ENCODE results near the gene RTN4. TPM values are rescaled to one million over a fixed set of nuclear protein-coding genes. Genes with fewer than 3 reads are reported as not detected.

The RTN4 gene
- total and polyA plus RNA-seq, 2 experiments from 2014 or later: 186 to 223 TPM

GRCh38 chr2:54966165-54966832, 84.0 kb downstream of the RTN4 start:
- no peaks in the 10 kb centered on the region for H3K9me3 ChIP-seq (ENCODE audit: low read depth)
- no peaks in the 10 kb centered on the region for H3K36me3 ChIP-seq
- H3K27me3 ChIP-seq: peaks cover 68% of the 10 kb centered on the region
- H3K27ac ChIP-seq: no peak overlapping the region
- no peak for DNase-seq (ENCODE audit: low read depth in 1 of 2, low spot score in 1 of 2)
- H3K4me1 ChIP-seq (ENCODE audit: low read depth): peaks cover 21% of the 10 kb centered on the region
- no peak for TF ChIP-seq CTCF (IDR thresholded peaks at IDR 0.05; ENCODE audit: low read depth, low read length)
- no peak overlapping the region for H3K4me3 ChIP-seq

GRCh38 chr2:54965425-54965824, 84.8 kb downstream of the RTN4 start:
- no peaks in the 10 kb centered on the region for H3K36me3 ChIP-seq
- no peaks in the 10 kb centered on the region for H3K9me3 ChIP-seq (ENCODE audit: low read depth)
- no peak for DNase-seq (ENCODE audit: low read depth in 1 of 2, low spot score in 1 of 2)
- no peak for TF ChIP-seq CTCF (IDR thresholded peaks at IDR 0.05; ENCODE audit: low read depth, low read length)
- peaks cover 18% of the 10 kb centered on the region for H3K4me1 ChIP-seq (ENCODE audit: low read depth)
- H3K4me3 ChIP-seq: no peak overlapping the region
- no peak overlapping the region for H3K27ac ChIP-seq
- H3K27me3 ChIP-seq: peaks cover 68% of the 10 kb centered on the region

GRCh38 chr2:54964816-54965215, 85.4 kb downstream of the RTN4 start:
- Histone ChIP-seq H3K4me1 (ENCODE audit: low read depth) (peaks cover 12% of the 10 kb centered on the region), H3K36me3 (no peaks in the 10 kb centered on the region), H3K27ac (no peak overlapping the region), H3K4me3 (no peak overlapping the region), H3K9me3 (ENCODE audit: low read depth) (no peaks in the 10 kb centered on the region), H3K27me3 (peaks cover 74% of the 10 kb centered on the region)
- no peak for TF ChIP-seq CTCF (IDR thresholded peaks at IDR 0.05; ENCODE audit: low read depth, low read length)
- DNase-seq (ENCODE audit: low read depth in 1 of 2, low spot score in 1 of 2): no peak

GRCh38 chr2:54964271-54964670, 86.0 kb downstream of the RTN4 start:
- H3K36me3 ChIP-seq: no peaks in the 10 kb centered on the region
- H3K27me3 ChIP-seq: peaks cover 80% of the 10 kb centered on the region
- H3K9me3 ChIP-seq (ENCODE audit: low read depth): no peaks in the 10 kb centered on the region
- no peak overlapping the region for H3K4me3 ChIP-seq
- H3K4me1 ChIP-seq (ENCODE audit: low read depth): peaks cover 8% of the 10 kb centered on the region
- no peak for TF ChIP-seq CTCF (IDR thresholded peaks at IDR 0.05; ENCODE audit: low read depth, low read length)
- H3K27ac ChIP-seq: no peak overlapping the region
- no peak for DNase-seq (ENCODE audit: low read depth in 1 of 2, low spot score in 1 of 2)

- Histone ChIP-seq H3K36me3 (no peaks in the 10 kb centered on the region), H3K4me3 (no peak overlapping the region), H3K9me3 (ENCODE audit: low read depth) (no peaks in the 10 kb centered on the region), H3K27ac (no peak overlapping the region), H3K4me1 (ENCODE audit: low read depth) (peaks cover under 1% of the 10 kb centered on the region), H3K27me3 (peaks cover 88% of the 10 kb centered on the region)
- no peak for TF ChIP-seq CTCF (IDR thresholded peaks at IDR 0.05; ENCODE audit: low read depth, low read length)
- no peak for DNase-seq (ENCODE audit: low read depth in 1 of 2, low spot score in 1 of 2)
These were observed 86.8 kb downstream of the RTN4 start for GRCh38 chr2:54963476-54963875.

Data from cardiac muscle cell (in vitro differentiated cells and primary cell).